Measurements from ENCODE around the gene IMPG1. TPM values are rescaled to one million over a fixed set of nuclear protein-coding genes. Genes with fewer than 3 reads are reported as not detected.

The IMPG1 gene
- total and polyA plus RNA-seq, 2 of the 8 experiments (the other 6 are each of a cell fraction or from before 2014, with no cell fraction given), result 0.02 TPM; not detected in 1

- TF ChIP-seq CBX5 (IDR thresholded peaks at IDR 0.05; ENCODE audit: low read depth, low read length), result no peak
- TF ChIP-seq E2F6 (IDR thresholded peaks at IDR 0.05), result no peak
Observed at GRCh38 chr6:75943381-75943780, 129.1 kb downstream of the IMPG1 start (continued).
